Middle frontal gyrus (tissue), 1 donor: ENCODE measurements around the gene PLEKHN1.
A peak's percentile ranks its signal among the peaks of the same experiment; 100 is the strongest.

Experiments
- DNase-seq: peaks from one replicate; pipeline ENCODE4 v3.0.0-alpha.2; 2015; ENCODE audit warnings: low spot score; ENCODE audit errors: extremely low spot score

Gene PLEKHN1

DNA sequence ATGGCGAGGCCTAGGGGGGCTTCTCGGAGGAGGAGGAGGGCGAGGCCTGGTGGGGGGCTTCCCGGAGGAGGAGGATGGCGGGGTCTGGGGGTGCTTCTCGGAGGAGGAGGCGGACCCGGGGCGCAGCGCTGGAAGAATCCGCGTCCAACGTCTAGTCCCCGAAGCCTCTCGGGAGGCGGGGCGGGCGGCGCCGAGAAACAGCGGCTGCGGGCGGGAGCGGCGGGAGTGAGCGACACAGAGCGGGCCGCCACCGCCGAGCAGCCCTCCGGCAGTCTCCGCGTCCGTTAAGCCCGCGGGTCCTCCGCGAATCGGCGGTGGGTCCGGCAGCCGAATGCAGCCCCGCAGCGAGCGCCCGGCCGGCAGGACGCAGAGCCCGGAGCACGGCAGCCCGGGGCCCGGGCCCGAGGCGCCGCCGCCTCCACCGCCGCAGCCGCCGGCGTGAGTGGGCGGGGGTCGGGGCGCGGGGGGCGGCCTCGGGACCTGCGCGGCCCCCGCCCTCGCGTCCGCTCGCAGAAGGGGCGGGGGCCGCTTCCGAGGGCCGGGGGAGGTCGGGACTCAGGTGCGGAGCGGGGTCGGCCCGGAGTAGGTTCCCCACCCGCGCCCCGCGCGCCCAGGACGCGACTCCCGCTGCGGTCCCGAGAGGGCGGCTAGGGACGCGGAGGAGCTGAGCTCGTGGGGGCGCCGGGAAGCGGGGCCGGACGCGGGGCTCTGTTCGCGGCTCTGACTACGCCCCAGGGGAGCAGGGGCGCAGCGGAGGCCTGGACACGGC lies 5.7 kb upstream of the PLEKHN1 start, which contains the start of gene KLHL17:
Gene KLHL17, plus strand, starts transcription at position 222 of the 769 bp plus-strand sequence. Its CDS starts 110 bp downstream, at position 332.
- peak; percentile 29 for DNase-seq

DNA sequence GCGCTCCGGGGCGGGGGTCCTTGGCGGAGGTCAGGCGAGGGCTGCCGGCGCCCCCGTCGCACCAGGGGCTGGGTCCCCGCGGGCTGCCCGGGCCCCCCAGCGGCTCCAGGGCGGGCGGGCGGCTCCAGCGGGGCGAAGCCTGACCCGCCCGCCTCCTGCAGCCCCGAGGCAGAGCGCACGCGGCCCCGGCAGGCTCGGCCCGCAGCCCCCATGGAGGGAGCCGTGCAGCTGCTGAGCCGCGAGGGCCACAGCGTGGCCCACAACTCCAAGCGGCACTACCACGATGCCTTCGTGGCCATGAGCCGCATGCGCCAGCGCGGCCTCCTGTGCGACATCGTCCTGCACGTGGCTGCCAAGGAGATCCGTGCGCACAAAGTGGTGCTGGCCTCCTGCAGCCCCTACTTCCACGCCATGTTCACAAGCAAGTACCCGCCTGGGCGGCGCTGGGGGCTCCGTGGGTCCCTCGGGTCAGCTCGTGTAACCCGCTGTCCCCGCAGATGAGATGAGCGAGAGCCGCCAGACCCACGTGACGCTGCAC lies 5.1 kb upstream of the PLEKHN1 start:
- DNase-seq, result no peak

DNA sequence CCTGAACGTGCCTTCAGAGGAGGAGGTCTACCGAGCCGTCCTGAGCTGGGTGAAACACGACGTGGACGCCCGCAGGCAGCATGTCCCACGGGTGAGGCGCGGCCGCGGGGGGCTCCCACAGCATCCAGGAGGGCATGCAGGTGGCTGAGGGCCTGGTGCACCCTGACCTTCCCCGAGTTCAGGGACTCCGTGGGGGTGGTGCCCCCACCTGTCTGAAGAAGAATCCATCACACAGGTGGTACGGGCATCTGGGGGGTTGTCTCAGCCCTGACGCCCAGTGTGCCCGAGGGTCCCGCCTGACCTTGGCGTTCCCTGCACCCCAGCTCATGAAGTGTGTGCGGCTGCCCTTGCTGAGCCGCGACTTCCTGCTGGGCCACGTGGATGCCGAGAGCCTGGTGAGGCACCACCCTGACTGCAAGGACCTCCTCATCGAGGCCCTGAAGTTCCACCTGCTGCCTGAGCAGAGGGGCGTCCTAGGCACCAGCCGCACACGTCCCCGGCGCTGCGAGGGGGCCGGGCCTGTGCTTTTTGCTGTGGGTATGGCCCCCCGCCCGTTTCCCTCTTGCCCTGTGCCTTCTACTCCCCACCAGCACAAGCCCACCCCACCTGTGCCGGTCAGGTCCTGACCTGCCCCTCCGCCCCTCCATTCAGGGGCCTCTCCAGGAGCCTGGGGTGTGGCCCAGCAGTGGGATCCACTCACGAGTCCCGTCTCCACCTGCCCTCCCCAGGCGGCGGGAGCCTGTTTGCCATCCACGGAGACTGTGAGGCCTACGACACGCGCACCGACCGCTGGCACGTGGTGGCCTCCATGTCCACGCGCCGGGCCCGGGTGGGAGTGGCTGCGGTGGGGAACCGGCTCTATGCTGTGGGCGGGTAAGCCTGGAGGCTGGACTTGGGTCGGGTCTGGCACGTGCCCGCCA lies 3.6 kb upstream of the PLEKHN1 start:
- DNase-seq, result no peak

GRCh38 chr1:963301-963651 lies 3.0 kb upstream of the PLEKHN1 start:
- DNase-seq, result no peak

DNA sequence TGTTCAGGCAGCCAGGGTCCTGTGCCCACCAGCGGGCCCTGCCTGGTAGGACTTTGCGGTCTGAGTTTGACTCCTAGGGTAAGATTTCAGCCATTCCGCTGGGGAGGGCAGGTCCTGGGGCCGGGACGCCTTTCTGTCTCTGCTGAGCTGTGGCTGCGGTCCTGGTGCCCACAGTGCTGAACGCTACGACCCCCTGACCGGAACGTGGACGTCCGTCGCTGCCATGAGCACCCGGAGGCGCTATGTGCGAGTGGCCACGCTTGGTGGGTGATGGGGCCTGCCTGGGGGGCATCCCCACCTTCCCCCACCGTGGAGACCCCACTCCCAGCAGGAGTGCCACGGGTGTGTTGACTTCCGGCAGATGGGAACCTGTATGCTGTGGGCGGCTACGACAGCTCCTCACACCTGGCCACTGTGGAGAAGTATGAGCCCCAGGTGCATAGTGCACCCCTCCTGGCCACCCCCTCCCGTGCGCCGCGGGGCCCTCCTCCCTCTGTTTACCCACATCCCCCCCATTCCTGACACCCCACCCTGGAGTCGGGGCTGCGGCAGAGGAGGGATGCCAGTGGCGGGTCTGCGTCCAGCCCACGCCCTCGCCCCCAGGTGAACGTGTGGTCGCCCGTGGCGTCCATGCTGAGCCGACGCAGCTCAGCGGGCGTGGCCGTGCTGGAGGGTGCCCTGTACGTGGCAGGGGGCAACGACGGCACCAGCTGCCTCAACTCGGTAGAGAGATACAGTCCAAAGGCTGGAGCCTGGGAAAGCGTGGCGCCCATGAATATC lies 2.3 kb upstream of the PLEKHN1 start:
- no peak for DNase-seq

DNA sequence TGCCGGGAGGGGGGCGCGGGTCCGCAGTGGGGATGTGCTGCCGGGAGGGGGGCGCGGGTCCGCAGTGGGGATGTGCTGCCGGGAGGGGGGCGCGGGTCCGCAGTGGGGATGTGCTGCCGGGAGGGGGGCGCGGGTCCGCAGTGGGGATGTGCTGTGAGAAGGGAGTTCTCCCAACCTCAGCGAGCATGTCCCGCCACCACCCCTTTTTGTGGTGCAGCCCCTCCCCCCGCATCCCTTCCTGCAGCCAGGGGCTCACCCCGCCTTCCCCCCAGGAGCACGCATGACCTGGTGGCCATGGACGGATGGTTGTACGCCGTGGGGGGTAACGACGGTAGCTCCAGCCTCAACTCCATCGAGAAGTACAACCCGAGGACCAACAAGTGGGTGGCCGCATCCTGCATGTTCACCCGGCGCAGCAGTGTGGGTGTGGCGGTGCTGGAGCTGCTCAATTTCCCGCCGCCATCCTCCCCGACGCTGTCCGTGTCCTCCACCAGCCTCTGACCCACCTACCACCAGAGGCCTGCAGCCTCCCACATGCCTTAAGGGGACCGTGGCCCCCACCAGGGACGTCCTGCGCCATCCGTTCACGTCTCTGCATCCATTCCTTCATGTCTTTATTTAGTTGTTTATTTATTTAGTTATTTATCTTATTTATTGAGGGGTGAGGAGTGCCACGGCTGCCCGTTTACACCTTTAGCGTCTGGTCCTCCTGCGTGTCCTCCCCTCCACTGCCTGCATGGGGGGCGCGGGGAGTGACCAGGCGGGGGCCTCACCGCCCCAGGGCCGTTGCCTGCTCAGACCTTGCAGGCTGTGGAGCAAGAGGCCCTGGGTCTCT lies 1.4 kb upstream of the PLEKHN1 start:
- DNase-seq, result no peak

- DNase-seq, result no peak
Measured at GRCh38 chr1:965526-966134, 652 bp upstream of the PLEKHN1 start.

GRCh38 chr1:966704-967300 lies 520 bp downstream of the PLEKHN1 start:
- DNase-seq, result no peak

GRCh38 chr1:967466-968343 lies 1.4 kb downstream of the PLEKHN1 start:
- DNase-seq, result no peak

- DNase-seq, result no peak
Measured at GRCh38 chr1:969260-969855, 3.1 kb downstream of the PLEKHN1 start.

GRCh38 chr1:970242-970972 lies 4.1 kb downstream of the PLEKHN1 start:
- no peak for DNase-seq

DNA sequence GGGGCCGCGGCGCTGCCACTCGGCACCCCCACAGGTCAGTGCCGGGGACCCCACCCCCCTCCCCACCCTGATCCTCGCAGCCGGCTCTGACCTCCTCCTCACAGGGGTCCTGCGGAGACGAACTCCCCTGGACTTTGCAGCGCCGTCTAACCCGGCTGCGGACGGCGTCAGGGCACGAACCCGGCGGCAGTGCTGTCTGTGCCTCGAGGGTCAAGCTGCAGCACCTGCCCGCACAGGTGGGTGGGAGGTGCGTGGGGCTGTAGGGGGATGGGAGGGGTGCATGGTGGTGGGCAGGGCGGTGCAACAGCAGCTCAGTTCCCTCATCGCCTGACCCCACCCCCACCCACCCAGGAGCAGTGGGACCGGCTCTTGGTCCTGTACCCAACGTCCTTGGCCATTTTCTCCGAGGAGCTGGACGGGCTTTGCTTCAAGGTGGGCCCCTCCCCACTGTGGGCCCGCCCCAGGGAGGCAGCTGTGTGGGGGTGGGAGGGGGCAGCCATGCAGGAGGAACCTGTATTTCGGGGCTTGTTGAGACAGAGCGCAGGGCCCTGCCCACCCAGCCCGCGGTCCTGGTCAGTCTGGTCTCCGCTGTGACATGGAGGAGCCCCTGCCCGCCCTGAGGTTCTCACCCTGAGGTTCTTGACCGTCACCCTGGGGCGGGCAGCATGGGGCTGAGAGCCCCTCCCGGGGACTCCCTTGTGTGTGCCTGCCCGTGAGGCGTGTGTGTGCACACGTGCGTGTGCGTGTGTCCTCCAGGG lies 4.9 kb downstream of the PLEKHN1 start:
- DNase-seq, result no peak

DNA sequence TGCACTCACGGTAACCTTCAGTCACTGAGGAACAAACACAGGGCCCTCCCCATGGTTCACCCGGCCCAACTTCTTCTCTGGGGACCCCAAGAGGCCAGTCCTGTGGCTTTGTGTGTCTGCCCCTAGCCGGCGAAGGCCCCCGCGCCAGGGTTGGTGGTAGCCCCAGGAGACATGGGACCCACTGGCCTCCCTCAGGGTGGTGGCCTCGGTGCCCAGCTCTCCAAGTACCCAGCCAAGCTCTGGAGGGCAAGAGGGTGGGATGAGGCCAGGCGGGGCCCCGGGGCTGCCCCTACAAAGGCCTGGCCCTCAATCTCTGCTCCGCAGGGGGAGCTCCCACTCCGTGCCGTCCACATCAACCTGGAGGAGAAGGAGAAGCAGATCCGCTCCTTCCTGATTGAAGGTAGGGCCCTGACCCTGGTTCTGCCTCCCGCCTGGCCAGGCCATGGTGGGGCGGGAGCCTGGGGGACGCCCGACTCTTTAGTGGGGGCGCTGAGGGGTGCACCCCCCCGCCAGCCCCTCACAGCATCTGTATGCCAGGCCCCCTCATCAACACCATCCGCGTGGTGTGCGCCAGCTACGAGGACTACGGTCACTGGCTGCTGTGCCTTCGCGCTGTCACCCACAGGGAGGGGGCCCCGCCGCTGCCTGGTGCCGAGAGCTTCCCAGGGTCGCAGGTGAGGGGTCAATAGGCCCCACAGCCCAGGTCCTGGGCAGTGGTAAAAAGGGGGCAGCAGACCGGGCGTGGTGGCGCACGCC lies 5.6 kb downstream of the PLEKHN1 start:
- DNase-seq, result no peak

DNA sequence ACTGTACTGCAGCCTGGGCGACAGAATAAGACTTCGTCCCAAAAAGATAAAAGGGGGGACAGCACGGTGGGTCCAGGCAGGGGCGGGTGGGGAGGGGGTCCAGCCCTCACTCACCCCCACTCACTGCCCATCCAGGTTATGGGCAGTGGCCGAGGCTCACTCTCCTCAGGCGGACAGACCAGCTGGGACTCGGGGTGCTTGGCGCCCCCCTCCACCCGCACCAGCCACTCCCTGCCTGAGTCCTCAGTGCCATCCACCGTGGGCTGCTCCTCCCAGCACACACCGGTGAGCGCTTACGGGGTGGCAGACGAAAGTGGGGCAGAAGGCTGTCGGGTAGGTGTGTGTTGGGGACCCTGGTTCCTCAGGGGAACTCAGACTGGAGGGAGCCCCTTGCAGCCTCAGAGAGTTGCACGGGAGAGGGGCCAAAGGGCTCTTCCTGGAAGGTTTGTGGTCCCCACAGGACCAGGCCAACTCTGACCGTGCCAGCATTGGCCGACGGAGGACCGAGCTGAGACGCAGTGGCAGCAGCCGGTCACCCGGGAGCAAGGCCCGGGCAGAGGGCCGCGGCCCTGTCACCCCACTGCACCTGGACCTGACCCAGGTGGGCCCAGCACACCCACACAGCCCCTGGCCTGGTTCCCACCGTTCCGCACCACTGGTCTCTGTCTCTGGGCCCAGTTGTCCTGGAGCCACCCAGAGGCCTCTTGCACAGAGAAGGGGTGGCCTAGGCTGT lies 6.6 kb downstream of the PLEKHN1 start:
- no peak for DNase-seq
